HK-2 (cell line): ENCODE data around the gene LSP1.

Experiments used
- DNase-seq: peaks from one replicate; pipeline ENCODE4 v3.0.0-alpha.2; 2018; ENCODE audit not compliant: unreplicated experiment

LSP1 gene

GRCh38 chr11:1890856-1891830, 38.3 kb downstream of the LSP1 start:
- no peak for DNase-seq

GRCh38 chr11:1891831-1892115, 38.9 kb downstream of the LSP1 start, which contains the start of gene PRR33:
Gene PRR33, minus strand, starts transcription at chr11:1891895. Its CDS starts 1,311 bp downstream, at chr11:1890584.
- DNase-seq, result no peak

DNA sequence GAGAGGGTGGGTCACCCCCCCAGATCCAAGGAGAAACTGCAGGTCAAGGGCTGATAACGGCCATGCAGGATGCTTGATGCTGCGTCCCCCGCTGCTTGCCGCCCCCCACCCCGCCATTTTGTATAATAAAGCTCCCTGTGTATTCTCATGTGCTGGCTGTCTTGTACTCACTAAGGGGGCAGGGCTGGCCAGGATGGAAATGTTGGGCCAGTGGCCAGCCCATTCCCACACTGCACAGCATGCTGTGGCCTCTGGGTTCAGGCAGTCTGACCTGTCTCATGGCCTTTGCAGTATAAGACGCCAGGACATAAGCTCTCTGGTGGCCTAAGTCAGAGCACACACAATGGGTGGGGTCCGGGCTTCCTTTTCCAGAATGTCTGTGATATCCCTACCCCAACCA, 39.2 kb downstream of the LSP1 start:
- no peak for DNase-seq

GRCh38 chr11:1892558-1892957, 39.7 kb downstream of the LSP1 start:
- no peak for DNase-seq

GRCh38 chr11:1893581-1894359, 40.9 kb downstream of the LSP1 start:
- no peak for DNase-seq

- DNase-seq, result no peak
Measured at GRCh38 chr11:1894759-1895158, 41.9 kb downstream of the LSP1 start.

DNA sequence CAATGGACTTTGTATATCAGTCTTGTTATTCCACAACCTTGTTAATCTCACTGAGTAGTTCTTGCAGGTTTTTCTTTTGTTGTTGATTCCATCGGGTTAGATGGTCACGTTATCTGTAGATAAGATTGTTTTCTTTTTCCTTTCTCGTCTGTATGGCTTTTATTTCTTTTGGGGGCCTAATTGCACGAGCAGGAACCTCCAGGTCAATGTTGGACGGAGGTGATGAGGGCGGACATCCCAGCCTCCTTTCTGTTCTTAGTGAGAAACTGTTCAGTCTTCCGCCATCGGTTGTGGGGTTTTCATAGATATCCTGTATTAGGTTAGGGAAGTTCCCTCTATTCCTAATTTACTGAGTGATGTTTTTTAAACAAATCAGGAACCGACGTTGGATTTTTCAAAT, 43.6 kb downstream of the LSP1 start:
- DNase-seq, result no peak

DNA sequence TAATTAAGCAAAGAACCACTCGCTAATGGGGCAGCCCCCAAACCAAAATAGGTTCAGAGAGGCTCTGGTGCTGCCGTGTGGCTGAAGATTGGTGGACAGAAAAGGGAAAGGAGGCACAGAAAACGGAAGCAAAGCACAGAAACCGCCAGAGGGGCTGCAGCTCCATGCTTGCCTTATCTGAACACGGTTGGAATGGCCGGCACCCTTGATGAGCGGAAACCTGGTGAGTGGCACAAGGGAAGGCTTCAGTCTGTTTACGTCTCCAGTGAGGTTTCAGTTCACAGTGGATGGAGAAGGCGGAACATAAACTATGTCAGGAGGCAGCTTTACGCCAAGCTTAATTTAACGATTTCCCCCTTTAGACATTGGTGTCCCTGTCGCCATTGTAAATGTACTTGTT, 44.0 kb downstream of the LSP1 start:
- DNase-seq, result no peak

GRCh38 chr11:1899090-1899489, 46.2 kb downstream of the LSP1 start:
- DNase-seq, result no peak

GRCh38 chr11:1899686-1900085, 46.8 kb downstream of the LSP1 start:
- DNase-seq, result no peak

- DNase-seq, result no peak
Measured at GRCh38 chr11:1906181-1906580, 53.3 kb downstream of the LSP1 start.

- no peak for DNase-seq
Measured at GRCh38 chr11:1906611-1907423, 53.9 kb downstream of the LSP1 start.

DNA sequence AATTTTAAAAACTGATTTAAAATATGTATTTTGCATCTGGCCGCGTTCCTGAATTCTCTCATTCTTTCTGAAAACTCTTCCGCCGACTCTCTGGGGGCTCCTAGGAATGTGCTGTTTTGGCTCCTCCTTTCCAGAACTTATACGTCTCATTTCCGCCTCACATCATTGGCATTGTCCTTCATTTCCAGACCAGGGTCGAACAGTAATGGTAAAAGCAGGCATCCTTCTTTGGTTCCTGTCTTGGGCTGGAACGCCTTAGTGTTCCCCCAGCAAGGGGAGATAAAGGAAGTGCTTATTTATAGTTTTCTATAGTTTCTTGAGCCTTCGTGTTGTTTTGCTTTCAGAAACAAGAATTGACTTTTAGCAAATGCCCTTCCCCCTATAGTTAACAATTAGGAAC, 55.7 kb downstream of the LSP1 start:
- no peak for DNase-seq

- DNase-seq, result no peak
Measured at GRCh38 chr11:1909524-1909923, 56.6 kb downstream of the LSP1 start.

DNA sequence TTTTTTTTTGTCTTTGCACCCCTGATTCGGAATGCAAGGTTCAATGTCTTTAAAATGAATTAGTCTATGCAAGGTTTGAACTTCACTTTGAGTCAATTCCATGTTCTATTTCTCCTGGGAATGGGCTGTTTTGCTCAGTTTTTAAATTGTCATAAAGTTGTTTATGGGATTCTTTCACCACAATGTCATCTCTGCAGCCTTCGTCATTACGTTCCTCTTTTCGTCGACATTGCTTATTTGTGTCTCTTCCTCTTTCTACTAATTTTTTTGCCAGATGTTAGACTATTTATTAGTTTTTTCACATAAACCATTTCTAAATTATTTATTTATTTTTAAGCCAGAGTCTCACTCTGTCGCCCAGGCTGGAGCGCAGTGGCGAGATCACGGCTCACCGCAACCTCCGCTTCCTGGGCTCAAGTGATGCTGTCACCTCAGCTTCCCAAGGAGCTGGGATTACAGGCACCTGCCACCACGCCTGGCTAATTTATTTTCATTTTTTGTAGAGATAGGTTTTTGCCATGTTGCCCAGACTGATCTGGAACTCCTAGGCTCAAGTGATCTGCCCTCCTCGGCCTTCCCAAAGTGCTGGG, 59.5 kb downstream of the LSP1 start:
- no peak for DNase-seq

DNA sequence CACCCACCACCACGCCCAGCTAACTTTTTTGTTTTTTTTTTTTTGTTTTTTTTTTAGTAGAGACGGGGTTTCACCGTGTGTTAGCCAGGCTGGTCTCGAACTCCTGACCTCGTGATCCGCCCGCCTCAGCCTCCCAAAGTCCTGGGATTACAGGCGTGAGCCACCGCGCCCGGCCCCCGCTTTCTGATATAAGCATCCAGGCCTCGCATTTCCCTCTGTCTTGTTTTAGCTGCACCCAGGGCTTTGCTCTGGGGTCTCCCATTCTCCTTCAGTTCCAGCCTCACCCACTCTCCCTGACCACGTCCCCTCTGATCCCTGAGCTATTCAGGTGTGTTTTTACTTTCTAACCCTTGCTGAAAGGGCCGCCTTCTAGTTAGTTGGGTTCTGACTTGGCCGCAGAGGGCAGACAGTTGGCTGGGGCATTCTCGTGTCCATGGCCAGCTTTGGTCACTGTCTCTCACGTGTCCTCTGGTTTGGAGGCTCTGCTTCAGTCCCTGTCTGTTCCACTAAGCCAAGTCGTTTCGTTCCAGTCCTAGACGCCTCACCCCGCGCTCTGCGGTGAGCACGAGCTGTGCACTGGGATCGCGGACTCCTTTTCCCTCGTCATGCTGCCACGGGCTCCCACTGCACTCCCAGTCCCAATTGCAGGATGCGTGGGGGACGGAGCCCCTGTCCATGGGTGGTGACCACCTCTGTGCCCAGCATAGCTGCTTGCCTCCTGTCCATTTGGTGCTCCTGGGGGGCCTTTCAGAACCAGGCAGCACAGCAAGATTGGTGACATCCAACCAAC, 60.6 kb downstream of the LSP1 start:
- DNase-seq, result no peak

- no peak for DNase-seq
Measured at GRCh38 chr11:1915795-1916131, 62.9 kb downstream of the LSP1 start.

DNA sequence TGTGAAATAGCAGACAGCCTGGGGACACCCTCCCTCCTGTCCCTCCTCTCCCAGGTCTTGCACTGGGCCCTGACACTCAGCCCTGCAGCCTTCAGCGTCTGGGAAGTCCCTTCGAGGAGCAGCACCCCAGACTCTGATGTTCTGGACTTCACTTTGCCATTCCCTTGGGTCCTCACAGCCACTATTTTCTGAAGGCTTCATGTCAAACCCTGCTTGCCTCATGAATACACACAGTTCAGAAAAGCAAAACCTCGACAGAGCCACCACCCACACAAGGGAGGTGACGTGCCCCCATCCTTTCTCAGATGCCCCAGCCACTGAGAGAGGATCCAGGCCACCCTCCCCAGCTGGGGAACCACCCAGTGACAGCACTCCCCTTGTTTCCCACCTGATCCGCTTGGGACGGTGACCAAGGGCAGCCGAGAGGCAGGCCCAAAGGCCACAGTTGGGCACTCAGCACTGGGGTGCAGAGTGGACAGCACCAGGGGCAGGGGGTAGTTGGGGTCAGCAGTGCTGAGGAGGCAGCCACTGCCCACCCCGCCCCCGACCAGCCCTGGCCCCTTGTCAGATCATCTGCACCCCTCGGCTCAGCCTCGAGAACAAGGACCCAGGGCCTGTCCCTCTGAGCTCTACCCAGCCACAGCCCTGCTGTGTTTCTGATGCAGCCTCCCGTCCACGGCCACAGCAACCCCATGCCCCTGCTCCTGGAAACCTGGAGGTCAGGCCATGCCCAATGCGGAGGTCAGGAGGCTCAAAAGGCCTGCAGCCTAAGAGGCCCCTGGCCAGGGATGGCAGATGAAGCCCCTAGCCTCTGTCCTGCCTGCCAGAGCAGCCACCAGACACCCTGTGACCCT, 63.5 kb downstream of the LSP1 start:
- no peak for DNase-seq

DNA sequence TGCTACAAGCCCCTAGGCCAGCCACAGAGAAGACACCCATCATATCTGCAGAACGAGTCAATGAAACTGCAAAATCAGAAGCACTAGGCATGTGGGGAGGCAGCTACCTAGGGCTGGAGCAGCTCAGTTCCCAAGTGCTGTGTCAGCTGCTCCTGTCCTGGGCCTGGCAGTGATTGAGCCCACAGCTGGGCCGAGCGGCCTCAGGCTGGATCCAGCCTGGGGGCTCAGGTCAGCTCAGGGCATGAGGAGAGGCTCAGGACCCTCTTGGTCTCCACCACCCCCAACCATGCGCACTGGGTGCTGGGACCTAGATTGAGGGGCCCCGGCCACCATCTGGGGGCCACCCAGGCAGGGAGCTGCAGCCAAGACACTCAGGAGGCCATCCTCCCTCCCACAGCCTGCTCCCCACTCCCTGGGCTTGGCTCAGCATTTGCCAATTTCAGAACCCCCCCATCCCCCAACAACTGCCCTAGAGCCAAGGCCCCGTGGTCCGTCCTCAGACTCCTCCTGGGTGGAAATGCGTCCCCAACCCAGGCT, 64.2 kb downstream of the LSP1 start:
- DNase-seq, result no peak
